ENCODE results near the gene FLAD1. TPM values are rescaled to one million over a fixed set of nuclear protein-coding genes. Genes with fewer than 3 reads are reported as not detected.

FLAD1 gene
- total RNA-seq, 1 donor = 20.6 TPM

GRCh38 chr1:154943649-154944400 is 39.3 kb upstream of the FLAD1 start:
- no peak overlapping the region for H3K4me3 ChIP-seq (ENCODE audit: insufficient read depth, low read length)
- DNase-seq (ENCODE audit: insufficient read length, low spot score, missing footprints) = peak; percentile 93
- H3K79me2 ChIP-seq (ENCODE audit: insufficient read depth, low read length) = no peaks in the 10 kb centered on the region
- H3K36me3 ChIP-seq (ENCODE audit: insufficient read depth, low read length) = no peaks in the 10 kb centered on the region
- no peaks in the 10 kb centered on the region for H3K27me3 ChIP-seq (ENCODE audit: insufficient read depth, low read length)
- no peak overlapping the region for H2AFZ ChIP-seq (ENCODE audit: low read length)
- peak; percentile 79 for TF ChIP-seq CTCF (IDR thresholded peaks at IDR 0.05; ENCODE audit: extremely low read depth, low read depth, low read length)
- no peak overlapping the region for H3K4me2 ChIP-seq (ENCODE audit: insufficient read depth, low read length)
- H3K4me1 ChIP-seq (ENCODE audit: insufficient read depth, low read length) = no peaks in the 10 kb centered on the region
- H3K9me3 ChIP-seq (ENCODE audit: low read depth, low read length) = no peaks in the 10 kb centered on the region
- H3K27ac ChIP-seq (ENCODE audit: low read depth, low read length) = no peak overlapping the region
- no peaks in the 10 kb centered on the region for H4K20me1 ChIP-seq (ENCODE audit: insufficient read depth, low read length)

- Histone ChIP-seq H2AFZ (ENCODE audit: low read length) (no peak overlapping the region), H3K79me2 (ENCODE audit: insufficient read depth, low read length) (no peaks in the 10 kb centered on the region), H3K4me2 (ENCODE audit: insufficient read depth, low read length) (no peak overlapping the region), H4K20me1 (ENCODE audit: insufficient read depth, low read length) (no peaks in the 10 kb centered on the region), H3K27me3 (ENCODE audit: insufficient read depth, low read length) (no peaks in the 10 kb centered on the region), H3K36me3 (ENCODE audit: insufficient read depth, low read length) (no peaks in the 10 kb centered on the region), H3K27ac (ENCODE audit: low read depth, low read length) (no peak overlapping the region), H3K4me1 (ENCODE audit: insufficient read depth, low read length) (no peaks in the 10 kb centered on the region), H3K4me3 (ENCODE audit: insufficient read depth, low read length) (no peak overlapping the region), H3K9me3 (ENCODE audit: low read depth, low read length) (no peaks in the 10 kb centered on the region)
- no peak for TF ChIP-seq CTCF (IDR thresholded peaks at IDR 0.05; ENCODE audit: extremely low read depth, low read depth, low read length)
- peak; percentile 31 for DNase-seq (ENCODE audit: insufficient read length, low spot score, missing footprints)
Measured at GRCh38 chr1:154944401-154945159, 38.6 kb upstream of the FLAD1 start.

- Histone ChIP-seq H4K20me1 (ENCODE audit: insufficient read depth, low read length) (no peaks in the 10 kb centered on the region), H3K27ac (ENCODE audit: low read depth, low read length) (no peak overlapping the region), H3K79me2 (ENCODE audit: insufficient read depth, low read length) (no peaks in the 10 kb centered on the region), H3K36me3 (ENCODE audit: insufficient read depth, low read length) (no peaks in the 10 kb centered on the region), H3K4me1 (ENCODE audit: insufficient read depth, low read length) (no peaks in the 10 kb centered on the region), H3K4me3 (ENCODE audit: insufficient read depth, low read length) (no peak overlapping the region), H3K9me3 (ENCODE audit: low read depth, low read length) (no peaks in the 10 kb centered on the region), H3K27me3 (ENCODE audit: insufficient read depth, low read length) (no peaks in the 10 kb centered on the region), H3K4me2 (ENCODE audit: insufficient read depth, low read length) (no peak overlapping the region), H2AFZ (ENCODE audit: low read length) (no peak overlapping the region)
- DNase-seq (ENCODE audit: insufficient read length, low spot score, missing footprints) = peak; percentile 50
- TF ChIP-seq CTCF (IDR thresholded peaks at IDR 0.05; ENCODE audit: extremely low read depth, low read depth, low read length) = no peak
Measured at GRCh38 chr1:154945160-154945961, 37.8 kb upstream of the FLAD1 start.
